H1 (cell line): ENCODE results near the gene RANBP17. TPM values are rescaled to one million over a fixed set of nuclear protein-coding genes. Genes with fewer than 3 reads are reported as not detected.

Experiments
- CTCF ChIA-PET: fragments of 300-600 bp; sonication (Branson Sonifier 250); formaldehyde crosslinking; loops from one replicate; lab custom pipeline; 2021; ENCODE audit not compliant: partially characterized antibody; lab: Charles Lee
- POLR2A ChIA-PET: fragments of 300-600 bp; sonication (Branson Sonifier 250); formaldehyde crosslinking; loops from one replicate; lab custom pipeline; 2021; ENCODE audit warnings: inconsistent platforms; ENCODE audit not compliant: partially characterized antibody; lab: Charles Lee
- DNase-seq, 2 experiments: peaks; one replicate each; pipeline versions ENCODE4 v3.0.0 to v3.0.0-alpha.2; 2010 to 2022; ENCODE audit warnings: low spot score in 2 of 2, low read depth in 1 of 2, mixed read lengths in 1 of 2
- FAIRE-seq: peaks from 2 replicates; lab custom pipeline; 2011; peaks lifted over from hg19 to GRCh38; lab: Jason Lieb, UNC
- H2AFZ ChIP-seq: 2 replicates; pipeline ENCODE4 v1.8.1; 2012; ENCODE audit warnings: low read length, inconsistent platforms
- H2AK5ac ChIP-seq: 2 replicates; pipeline ENCODE4 v1.6.1; 2013; ENCODE audit warnings: low read depth, low read length
- H2BK120ac ChIP-seq: replicated peaks from 2 replicates; pipeline ENCODE3; 2013; ENCODE audit warnings: low read depth, low read length, inconsistent platforms
- H2BK12ac ChIP-seq: 2 replicates; pipeline ENCODE4 v1.6.1; 2013; ENCODE audit warnings: low read depth, low read length
- H2BK15ac ChIP-seq: 2 replicates; pipeline ENCODE4 v1.6.1; 2013; ENCODE audit warnings: low read length
- H2BK20ac ChIP-seq: 2 replicates; pipeline ENCODE4 v1.6.1; 2013; ENCODE audit warnings: low read length
- H2BK5ac ChIP-seq: 2 replicates; pipeline ENCODE4 v1.6.1; 2013; ENCODE audit warnings: low read depth, low read length
- H3K14ac ChIP-seq: 2 replicates; pipeline ENCODE4 v1.6.1; 2013; ENCODE audit warnings: inconsistent platforms; ENCODE audit not compliant: insufficient read length
- H3K18ac ChIP-seq: 2 replicates; pipeline ENCODE4 v1.6.1; 2013; ENCODE audit warnings: low read length; ENCODE audit errors: extremely low read depth
- H3K23ac ChIP-seq: 2 replicates; pipeline ENCODE4 v1.6.1; 2013; ENCODE audit warnings: inconsistent platforms; ENCODE audit not compliant: insufficient read length
- H3K23me2 ChIP-seq: 2 replicates; pipeline ENCODE4 v1.6.1; 2013; ENCODE audit warnings: low read depth, low read length
- H3K27ac ChIP-seq: 2 replicates; pipeline ENCODE4 v1.6.1; 2011; ENCODE audit warnings: low read depth, low read length, inconsistent platforms
- H3K27me3 ChIP-seq, 4 experiments: replicated peaks in 1 of 4; 1 replicate in 1 of 4; 2 replicates in 3 of 4; pipeline versions ENCODE4 v1.6.1 to v1.8.1; 2011 to 2013; ENCODE audit warnings: low read length in 3 of 4, mild to moderate bottlenecking in 3 of 4, inconsistent platforms in 2 of 4, mixed read lengths in 2 of 4, moderate library complexity in 1 of 4; ENCODE audit not compliant: control insufficient read depth in 3 of 4, insufficient read depth in 3 of 4; ENCODE audit errors: extremely low read depth in 1 of 4
- H3K36me3 ChIP-seq, 4 experiments: 2 replicates each; pipeline versions ENCODE4 v1.6.1 to v1.8.1; 2011 to 2013; ENCODE audit warnings: mild to moderate bottlenecking in 4 of 4, low read length in 3 of 4, moderate library complexity in 2 of 4, control low read depth in 1 of 4, inconsistent platforms in 1 of 4; ENCODE audit not compliant: insufficient read depth in 4 of 4, control insufficient read depth in 2 of 4
- H3K4ac ChIP-seq: replicated peaks from 2 replicates; pipeline ENCODE3; 2013; ENCODE audit warnings: low read length, low read depth, mixed read lengths, inconsistent platforms; ENCODE audit not compliant: insufficient read length
- H3K4me1 ChIP-seq, 4 experiments: replicated peaks in 1 of 4; 1 replicate in 1 of 4; 2 replicates in 3 of 4; pipeline versions ENCODE4 v1.6.1 to v1.8.1; 2011 to 2013; ENCODE audit warnings: low read length in 3 of 4, inconsistent platforms in 2 of 4, mixed read lengths in 1 of 4; ENCODE audit not compliant: insufficient read depth in 4 of 4, control insufficient read depth in 3 of 4
- H3K4me2 ChIP-seq, 2 experiments: 2 replicates each; pipeline versions ENCODE4 v1.6.1 to v1.8.1; 2011 to 2013; ENCODE audit warnings: low read depth in 2 of 2, low read length in 2 of 2, control low read depth in 1 of 2, inconsistent platforms in 1 of 2, mild to moderate bottlenecking in 1 of 2; ENCODE audit not compliant: insufficient read depth in 1 of 2
- H3K4me3 ChIP-seq, 4 experiments: fragments of 200-600, 300-600 bp in 1 of 4; sonication (generic), shearing (Covaris generic), sonication (Bioruptor Twin) in 1 of 4; 2 replicates each; pipeline versions ENCODE4 v1.5.1 to v1.8.1; 2011 to 2016; ENCODE audit warnings: low read length in 4 of 4, low read depth in 3 of 4, control low read depth in 2 of 4, inconsistent platforms in 2 of 4, mild to moderate bottlenecking in 2 of 4, mixed read lengths in 1 of 4, moderate library complexity in 1 of 4; ENCODE audit not compliant: insufficient read depth in 2 of 4; ENCODE audit errors: extremely low read depth in 1 of 4
- H3K56ac ChIP-seq: replicated peaks from 2 replicates; pipeline ENCODE3; 2013; ENCODE audit warnings: low read depth, mild to moderate bottlenecking, mixed read lengths, low read length, inconsistent platforms; ENCODE audit not compliant: insufficient read length
- H3K79me1 ChIP-seq: 2 replicates; pipeline ENCODE4 v1.6.1; 2013; ENCODE audit warnings: low read depth, low read length, control low read depth
- H3K79me2 ChIP-seq, 2 experiments: 2 replicates each; pipeline versions ENCODE4 v1.6.1 to v1.8.1; 2012 to 2013; ENCODE audit warnings: low read length in 2 of 2, mild to moderate bottlenecking in 2 of 2, inconsistent platforms in 1 of 2; ENCODE audit not compliant: insufficient read depth in 2 of 2, control insufficient read depth in 1 of 2
- H3K9ac ChIP-seq, 4 experiments: replicated peaks in 1 of 4; 1 replicate in 1 of 4; 2 replicates in 3 of 4; pipeline versions ENCODE4 v1.6.1 to v1.8.1; 2011 to 2013; ENCODE audit warnings: low read depth in 3 of 4, low read length in 3 of 4, control low read depth in 2 of 4, mild to moderate bottlenecking in 2 of 4, moderate library complexity in 2 of 4, inconsistent platforms in 1 of 4; ENCODE audit errors: extremely low read depth in 1 of 4
- H3K9me3 ChIP-seq, 2 experiments: 2 replicates each; pipeline versions ENCODE4 v1.6.1 to v1.8.1; 2012 to 2013; ENCODE audit warnings: mild to moderate bottlenecking in 2 of 2, moderate library complexity in 2 of 2, control low read depth in 1 of 2, inconsistent platforms in 1 of 2, low read depth in 1 of 2, low read length in 1 of 2, mixed read lengths in 1 of 2; ENCODE audit not compliant: insufficient read depth in 2 of 2
- H4K20me1 ChIP-seq, 2 experiments: replicated peaks in 1 of 2; 2 replicates each; pipeline versions ENCODE3 to v1.8.1; 2011 to 2013; ENCODE audit warnings: inconsistent platforms in 2 of 2, low read length in 2 of 2, mild to moderate bottlenecking in 1 of 2; ENCODE audit not compliant: insufficient read depth in 2 of 2, control insufficient read depth in 1 of 2
- H4K5ac ChIP-seq: 2 replicates; pipeline ENCODE4 v1.6.1; 2013; ENCODE audit warnings: low read length, low read depth, mixed read lengths, inconsistent platforms; ENCODE audit not compliant: insufficient read length
- H4K8ac ChIP-seq: 2 replicates; pipeline ENCODE4 v1.8.0; 2013; ENCODE audit warnings: mild to moderate bottlenecking, moderate library complexity, low read length, inconsistent platforms; ENCODE audit not compliant: insufficient read depth; ENCODE audit errors: extremely low read depth
- H4K91ac ChIP-seq: replicated peaks from 2 replicates; pipeline ENCODE3; 2013; ENCODE audit warnings: low read length, mixed read lengths, inconsistent platforms; ENCODE audit not compliant: insufficient read length
- RAD21 ChIP-seq, 2 experiments: IDR thresholded peaks in 1 of 2; conservative IDR thresholded peaks in 1 of 2; 2 replicates each; pipeline ENCODE4 v1.6.1; 2011; ENCODE audit warnings: low read depth in 2 of 2, low read length in 2 of 2, improper control_type of control experiment in 1 of 2, inconsistent platforms in 1 of 2, mild to moderate bottlenecking in 1 of 2, moderate library complexity in 1 of 2
- polyA plus RNA-seq, 7 experiments: library from polyadenylated mRNA; depleted of rRNA in 3 of 7; stranded (reverse) in 5 of 7; unstranded in 2 of 7; fragments of >200 nt in 5 of 7; fragments of 200-250 nt in 2 of 7; gene quantifications; 1 replicate in 5 of 7; 2 replicates in 1 of 7; 4 replicates in 1 of 7; pipeline versions ENCODE4 v1.2.1 to v1.2.3, GENCODE V29; 2011 to 2013; ENCODE audit warnings: missing spikeins in 2 of 7, mixed read lengths in 2 of 7
- total RNA-seq: library from RNA; stranded (reverse); fragmentation: NEBNext Ultra II Directional; extraction: Animal tissue kit (Norgen Biotek cat#: 25700); gene quantifications from 2 replicates; pipeline ENCODE4 v1.2.1, GENCODE V29; 2021

The RANBP17 gene
- total and polyA plus RNA-seq, 2 of the 8 experiments (the other 6 are each of a cell fraction or from before 2014, with no cell fraction given), result 8.6 to 21.3 TPM

DNA sequence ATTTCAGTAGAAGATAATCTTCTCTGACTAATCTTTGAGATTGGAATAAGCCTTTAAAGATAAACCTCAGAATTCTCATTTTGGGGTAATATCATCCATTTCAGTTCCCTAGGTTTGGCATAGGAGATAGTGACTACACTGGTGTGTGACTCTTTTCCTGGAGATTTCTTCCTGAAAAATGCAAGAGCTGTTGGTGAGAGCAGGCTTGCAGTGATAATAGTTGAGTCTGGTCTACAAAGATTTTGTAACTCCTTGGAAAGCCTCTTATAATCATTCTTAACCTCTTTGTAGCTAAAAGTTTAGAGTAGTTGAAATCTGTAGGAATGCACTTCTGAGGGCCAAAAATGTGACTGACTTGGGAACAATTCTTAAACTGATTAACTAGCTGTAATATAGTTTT lies 23.4 kb downstream of the RANBP17 start:
- ChIA-PET POLR2A (no interaction called here), CTCF (interaction anchor here (0.6 to 1.5 kb wide), 4 partner anchors 10 to 624 kb away, joined by 3 to 5 read pairs (median 3); no protein-coding TSS in a partner anchor)
- Histone ChIP-seq H3K79me2 (no peaks in the 10 kb centered on the region), H3K23me2 (no peaks in the 10 kb centered on the region), H2BK20ac (no peak overlapping the region), H4K5ac (no peak overlapping the region), H3K18ac (no peak overlapping the region), H3K9me3 (no peaks in the 10 kb centered on the region), H4K8ac (no peak overlapping the region), H3K4ac (no peak overlapping the region), H4K91ac (no peak overlapping the region), H2BK120ac (no peak overlapping the region), H3K56ac (no peak overlapping the region), H3K4me2 (no peak overlapping the region), H4K20me1 (no peaks in the 10 kb centered on the region), H2BK12ac (no peak overlapping the region), H2BK15ac (no peak overlapping the region), H3K4me1 (no peaks in the 10 kb centered on the region), H3K14ac (no peak overlapping the region), H3K27me3 (no peaks in the 10 kb centered on the region), H3K27ac (no peak overlapping the region), H3K4me3 (no peak overlapping the region), H2AK5ac (no peak overlapping the region), H2AFZ (no peak overlapping the region), H3K36me3 (peaks cover 0 to 4% (median 1%) of the 10 kb centered on the region in 4 experiments; a peak in 2 of 8 replicates), H3K79me1 (no peaks in the 10 kb centered on the region), H2BK5ac (no peak overlapping the region), H3K9ac (no peak overlapping the region), H3K23ac (no peak overlapping the region)
- DNase-seq (no peak), FAIRE-seq (no peak)
- no peak for TF ChIP-seq RAD21 (IDR thresholded peaks at IDR 0.05 in 1 of 2, conservative IDR thresholded peaks at IDR 0.05 in 1 of 2; ENCODE audit: low read depth in 2 of 2, low read length in 2 of 2)
